ENCODE measurements around the gene ACTMAP. TPM values are rescaled to one million over a fixed set of nuclear protein-coding genes. Genes with fewer than 3 reads are reported as not detected.
A peak's percentile ranks its signal among the peaks of the same experiment; 100 is the strongest.

The ACTMAP gene
- total and polyA plus RNA-seq, 9 of the 15 experiments (the other 6 are each of a cell fraction or from before 2014, with no cell fraction given), result 1.7 to 16.6 (median 4.9) TPM

- peak; percentile 84 for TF ChIP-seq ZBTB40 (IDR thresholded peaks at IDR 0.05)
- no peak for TF ChIP-seq ZBTB40 (CRISPR knock-in tag; IDR thresholded peaks at IDR 0.05)
- TF ChIP-seq PREB (CRISPR knock-in tag; IDR thresholded peaks at IDR 0.05), result no peak
- no peak for TF ChIP-seq PHTF2 (CRISPR knock-in tag; IDR thresholded peaks at IDR 0.05)
- peak; percentile 88 for TF ChIP-seq RBBP5 (IDR thresholded peaks at IDR 0.05; ENCODE audit: borderline replicate concordance, insufficient read depth, low read length, poor library complexity, severe bottlenecking)
- TF ChIP-seq TSC22D4 (tag; IDR thresholded peaks at IDR 0.05), result no peak
- TF ChIP-seq CEBPZ (IDR thresholded peaks at IDR 0.05; ENCODE audit: borderline replicate concordance, low read depth, low read length), result peak; percentile 89
- 0 out of 2 replicates have a peak, but pooled peaks have one; percentile 29 for TF ChIP-seq ZBTB26 (CRISPR knock-in tag; IDR thresholded peaks at IDR 0.05)
Measured at GRCh38 chr19:40777937-40778705, 27.8 kb upstream of the ACTMAP start, which contains the start of gene RAB4B (continued).

Measured in K562 (cell line).